TTC549 (cell line): ENCODE results near the gene ABLIM1.

Source experiments
- FAIRE-seq: peaks from 2 replicates; lab custom pipeline; 2012; peaks lifted over from hg19 to GRCh38; lab: Jason Lieb, UNC

The ABLIM1 gene

GRCh38 chr10:114623155-114623554 lies 34.9 kb downstream of the ABLIM1 start:
- no peak for FAIRE-seq

- FAIRE-seq = no peak
Observed at GRCh38 chr10:114618722-114619121, 39.4 kb downstream of the ABLIM1 start.

GRCh38 chr10:114616516-114616915 lies 41.6 kb downstream of the ABLIM1 start:
- no peak for FAIRE-seq

GRCh38 chr10:114616103-114616502 lies 42.0 kb downstream of the ABLIM1 start:
- FAIRE-seq = no peak

- FAIRE-seq = no peak
Observed at GRCh38 chr10:114615600-114616007, 42.5 kb downstream of the ABLIM1 start.

GRCh38 chr10:114613237-114613979 lies 44.7 kb downstream of the ABLIM1 start:
- no peak for FAIRE-seq

GRCh38 chr10:114611617-114612016 lies 46.5 kb downstream of the ABLIM1 start:
- no peak for FAIRE-seq

- FAIRE-seq = no peak
Observed at GRCh38 chr10:114609518-114610426, 48.3 kb downstream of the ABLIM1 start.

- FAIRE-seq = no peak
Observed at GRCh38 chr10:114607358-114607998, 50.6 kb downstream of the ABLIM1 start.

- no peak for FAIRE-seq
Observed at GRCh38 chr10:114605155-114605797, 52.8 kb downstream of the ABLIM1 start.

- no peak for FAIRE-seq
Observed at GRCh38 chr10:114604357-114605130, 53.5 kb downstream of the ABLIM1 start.

- no peak for FAIRE-seq
Observed at GRCh38 chr10:114603948-114604347, 54.1 kb downstream of the ABLIM1 start.

GRCh38 chr10:114603303-114603702 lies 54.8 kb downstream of the ABLIM1 start:
- FAIRE-seq = no peak

GRCh38 chr10:114600057-114600456 lies 58.0 kb downstream of the ABLIM1 start:
- FAIRE-seq = no peak

GRCh38 chr10:114596793-114597192 lies 61.3 kb downstream of the ABLIM1 start:
- no peak for FAIRE-seq

GRCh38 chr10:114593816-114594468 lies 64.1 kb downstream of the ABLIM1 start:
- no peak for FAIRE-seq

- FAIRE-seq = no peak
Observed at GRCh38 chr10:114593240-114593792, 64.8 kb downstream of the ABLIM1 start.

- no peak for FAIRE-seq
Observed at GRCh38 chr10:114590993-114591392, 67.1 kb downstream of the ABLIM1 start.

GRCh38 chr10:114584419-114584818 lies 73.7 kb downstream of the ABLIM1 start:
- no peak for FAIRE-seq

- FAIRE-seq = no peak
Observed at GRCh38 chr10:114581071-114581470, 77.0 kb downstream of the ABLIM1 start.

- no peak for FAIRE-seq
Observed at GRCh38 chr10:114577133-114577532, 80.9 kb downstream of the ABLIM1 start.
